Left lung (tissue), 10 donors: ENCODE data around the gene GATA2. TPM values are rescaled to one million over a fixed set of nuclear protein-coding genes. Genes with fewer than 3 reads are reported as not detected.

Source experiments
- ATAC-seq: fragments of 200-7000 bp; cut with Tn5 transposase; one replicate; pipeline ENCODE4 v1.9.1; 2020; ENCODE audit warnings: moderate library complexity
- DNase-seq, 4 donors: peaks; one replicate each; pipeline ENCODE4 v3.0.0-alpha.2; 2013 to 2020
- H3K27ac ChIP-seq, 2 donors: fragments of 200-600 bp; sonication (generic) in 1 of 2; one replicate each; pipeline versions ENCODE4 v1.5.0 to v1.8.0; 2020 to 2021
- H3K27me3 ChIP-seq, 2 donors: fragments of 200-600 bp; sonication (generic) in 1 of 2; one replicate each; pipeline versions ENCODE4 v1.5.0 to v1.8.0; 2020 to 2021
- H3K36me3 ChIP-seq, 2 donors: fragments of 200-600 bp; sonication (generic) in 1 of 2; one replicate each; pipeline versions ENCODE4 v1.5.0 to v1.8.0; 2020 to 2021
- H3K4me1 ChIP-seq, 2 donors: fragments of 200-600 bp; one replicate each; pipeline ENCODE4 v1.8.0; 2021
- H3K4me3 ChIP-seq, 2 donors: fragments of 200-600 bp; sonication (generic) in 1 of 2; one replicate each; pipeline versions ENCODE4 v1.5.0 to v1.8.0; 2020 to 2021; ENCODE audit warnings: mild to moderate bottlenecking in 1 of 2
- H3K9me3 ChIP-seq, 2 donors: fragments of 200-600 bp; sonication (generic) in 1 of 2; one replicate each; pipeline versions ENCODE4 v1.5.0 to v1.8.0; 2020 to 2021
- intact Hi-C, 2 donors: fragments of 100-400 bp; cut with DNase I; formaldehyde crosslinking; loops; one replicate each; pipeline versions ENCODE4 v1.11.2 to v1.14.2; 2022
- polyA plus RNA-seq, 6 donors: library from polyadenylated mRNA; unstranded; fragments of 120-200 nt; gene quantifications; one replicate each; pipeline ENCODE4 v1.2.1, GENCODE V29; 2013; ENCODE audit not compliant: insufficient read length in 6 of 6
- total RNA-seq, 2 donors: library from RNA; stranded (reverse); fragmentation: NEBNext Ultra II Directional; extraction: Animal tissue kit (Norgen Biotek cat#: 25700); gene quantifications; one replicate each; pipeline ENCODE4 v1.2.1, GENCODE V29; 2021
- TF ChIP-seq, protein P1 (sequence below), 2 donors: fragments of 200-600 bp; sonication (generic) in 1 of 2; IDR thresholded peaks; one replicate each; pipeline versions ENCODE4 v1.5.0 to v1.8.0; 2021; ENCODE audit warnings: antibody characterized with exemption in 2 of 2
- donor health status: DM: no; HTN: yes; CAD: no.
- donor health status: DM: no; HTN: no; CAD: no.

The GATA2 gene
- total and polyA plus RNA-seq, 8 donors, result 9.2 to 43.0 (median 15.1) TPM

DNA sequence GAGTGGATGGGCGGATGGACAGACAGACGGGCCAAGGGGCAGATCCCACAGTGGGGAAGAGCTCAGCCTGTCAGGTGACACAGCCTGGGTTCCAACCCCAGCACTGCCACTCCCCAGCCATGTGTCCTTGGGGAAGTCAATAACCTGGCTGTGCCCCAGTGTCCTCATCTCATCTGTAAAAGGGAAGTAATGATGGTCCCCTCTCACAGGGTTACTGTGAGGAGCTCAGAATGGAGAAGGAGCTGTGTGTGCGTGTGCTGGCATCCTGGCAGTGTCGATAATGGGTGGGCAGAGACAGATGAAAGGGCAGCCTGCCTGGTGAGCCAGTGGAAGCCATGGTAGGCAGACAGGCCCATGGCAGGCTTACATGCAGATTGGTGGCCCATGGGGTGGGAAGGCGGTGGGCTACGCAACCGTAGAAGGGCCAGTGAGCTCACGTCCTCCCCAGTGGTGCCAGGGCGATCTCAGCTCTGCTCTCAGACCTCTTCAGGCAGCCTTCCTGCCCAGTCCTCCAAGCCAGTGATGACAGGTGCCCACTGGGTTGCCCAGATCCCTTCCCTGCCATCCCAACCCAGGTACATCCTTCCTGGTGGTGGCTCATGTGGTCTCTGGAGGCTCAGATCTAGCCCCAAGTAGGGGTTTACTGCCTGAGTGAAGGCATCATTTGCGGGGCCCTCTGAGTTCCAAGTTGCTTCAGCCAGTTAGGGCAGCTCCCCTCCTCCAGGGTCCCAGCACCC lies 24.0 kb downstream of the GATA2 start:
- H3K9me3 ChIP-seq, result no peaks in the 10 kb centered on the region
- TF ChIP-seq, protein P1, sequence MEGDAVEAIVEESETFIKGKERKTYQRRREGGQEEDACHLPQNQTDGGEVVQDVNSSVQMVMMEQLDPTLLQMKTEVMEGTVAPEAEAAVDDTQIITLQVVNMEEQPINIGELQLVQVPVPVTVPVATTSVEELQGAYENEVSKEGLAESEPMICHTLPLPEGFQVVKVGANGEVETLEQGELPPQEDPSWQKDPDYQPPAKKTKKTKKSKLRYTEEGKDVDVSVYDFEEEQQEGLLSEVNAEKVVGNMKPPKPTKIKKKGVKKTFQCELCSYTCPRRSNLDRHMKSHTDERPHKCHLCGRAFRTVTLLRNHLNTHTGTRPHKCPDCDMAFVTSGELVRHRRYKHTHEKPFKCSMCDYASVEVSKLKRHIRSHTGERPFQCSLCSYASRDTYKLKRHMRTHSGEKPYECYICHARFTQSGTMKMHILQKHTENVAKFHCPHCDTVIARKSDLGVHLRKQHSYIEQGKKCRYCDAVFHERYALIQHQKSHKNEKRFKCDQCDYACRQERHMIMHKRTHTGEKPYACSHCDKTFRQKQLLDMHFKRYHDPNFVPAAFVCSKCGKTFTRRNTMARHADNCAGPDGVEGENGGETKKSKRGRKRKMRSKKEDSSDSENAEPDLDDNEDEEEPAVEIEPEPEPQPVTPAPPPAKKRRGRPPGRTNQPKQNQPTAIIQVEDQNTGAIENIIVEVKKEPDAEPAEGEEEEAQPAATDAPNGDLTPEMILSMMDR (IDR thresholded peaks at IDR 0.05), result no peak
- H3K36me3 ChIP-seq, result no peaks in the 10 kb centered on the region
- H3K27me3 ChIP-seq, result peaks cover 0 to 40% of the 10 kb centered on the region in 2 donors
- ATAC-seq (no peak), DNase-seq (peak in 1 of 4 donors; percentile 55)
- H3K27ac ChIP-seq, result no peak overlapping the region
- H3K4me3 ChIP-seq, result no peak overlapping the region
- intact Hi-C loops, result no loop called here
- no peaks in the 10 kb centered on the region for H3K4me1 ChIP-seq

DNA sequence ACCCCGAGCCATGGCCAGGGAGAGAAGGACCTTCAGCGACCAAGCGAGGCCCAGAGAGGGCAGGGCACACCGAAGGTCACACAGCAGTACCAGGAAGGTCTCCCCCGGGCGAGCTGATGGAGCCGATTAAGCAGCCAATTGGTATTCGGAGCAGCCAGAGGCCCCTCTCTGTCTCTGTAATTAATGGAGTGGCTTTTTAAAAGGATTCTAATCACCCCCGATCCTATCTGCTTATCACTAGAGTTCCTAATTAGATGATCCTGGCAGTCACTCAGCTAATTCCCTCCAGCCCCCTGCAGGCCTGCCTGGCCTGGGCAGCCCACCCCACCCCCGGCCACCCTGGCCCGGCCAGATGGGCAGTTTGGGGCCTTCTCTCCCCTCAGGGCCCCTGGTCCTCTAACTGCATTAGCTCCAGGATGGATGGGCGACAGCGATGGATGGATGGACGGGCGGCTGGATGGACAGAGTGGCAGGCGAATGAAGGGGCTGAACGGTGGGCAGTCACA lies 24.7 kb downstream of the GATA2 start:
- TF ChIP-seq, protein P1 (IDR thresholded peaks at IDR 0.05), result no peak
- no peaks in the 10 kb centered on the region for H3K36me3 ChIP-seq
- H3K4me1 ChIP-seq, result no peaks in the 10 kb centered on the region
- H3K9me3 ChIP-seq, result no peaks in the 10 kb centered on the region
- H3K27ac ChIP-seq, result no peak overlapping the region
- intact Hi-C loops, result no loop called here
- ATAC-seq (no peak), DNase-seq (peak in 1 of 4 donors; percentile 41)
- H3K4me3 ChIP-seq, result no peak overlapping the region
- peaks cover 0 to 34% of the 10 kb centered on the region in 2 donors for H3K27me3 ChIP-seq

DNA sequence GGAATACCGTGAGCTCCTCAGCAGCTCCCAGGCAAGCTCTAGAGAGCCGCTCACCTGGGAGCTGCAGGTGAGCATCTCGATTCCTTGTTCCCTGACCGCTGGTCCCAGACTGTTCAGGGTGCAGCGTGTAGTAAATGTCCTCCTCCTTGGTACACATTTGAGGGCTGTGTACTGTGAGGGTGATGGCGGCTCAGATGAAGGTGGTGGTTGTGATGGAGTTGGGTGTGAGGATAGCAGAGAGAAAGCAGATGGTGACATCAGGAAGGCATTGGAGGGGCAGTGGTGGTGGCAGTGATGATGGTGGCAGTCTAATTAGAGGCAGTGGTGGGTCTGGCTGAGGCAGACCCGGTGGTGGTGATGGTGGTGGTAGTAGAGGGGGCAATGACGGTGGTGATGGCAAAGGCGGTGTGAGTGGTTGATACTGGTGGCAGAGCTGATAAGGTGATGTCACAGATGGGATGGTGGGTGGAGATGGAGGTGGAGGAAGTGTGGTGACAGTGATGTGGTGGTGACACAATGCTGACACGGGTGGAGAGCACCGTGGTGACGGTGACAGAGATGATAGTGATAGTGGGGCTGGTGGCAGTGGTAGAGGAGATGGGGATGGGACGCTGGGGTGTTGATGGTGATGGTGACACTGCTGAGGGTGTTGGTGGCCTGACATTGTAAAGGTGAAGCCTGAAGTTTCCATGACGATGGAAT lies 26.0 kb downstream of the GATA2 start, which contains the start of gene DNAJB8:
Gene DNAJB8, minus strand, starts transcription at position 51 of the 702 bp plus-strand sequence. CDS start 3,645 bp downstream, outside the sequence.
- intact Hi-C loops, result no loop called here
- Histone ChIP-seq H3K9me3 (no peaks in the 10 kb centered on the region), H3K4me1 (no peaks in the 10 kb centered on the region), H3K27ac (no peak within 1 kb of the TSS), H3K27me3 (peaks cover 0 to 21% of the 10 kb centered on the region in 2 donors), H3K36me3 (no peaks in the 10 kb centered on the region), H3K4me3 (no peak within 1 kb of the TSS)
- DNase-seq (peak in 1 of 4 donors; percentile 23), ATAC-seq (no peak)
- TF ChIP-seq, protein P1 (IDR thresholded peaks at IDR 0.05), result no peak

DNA sequence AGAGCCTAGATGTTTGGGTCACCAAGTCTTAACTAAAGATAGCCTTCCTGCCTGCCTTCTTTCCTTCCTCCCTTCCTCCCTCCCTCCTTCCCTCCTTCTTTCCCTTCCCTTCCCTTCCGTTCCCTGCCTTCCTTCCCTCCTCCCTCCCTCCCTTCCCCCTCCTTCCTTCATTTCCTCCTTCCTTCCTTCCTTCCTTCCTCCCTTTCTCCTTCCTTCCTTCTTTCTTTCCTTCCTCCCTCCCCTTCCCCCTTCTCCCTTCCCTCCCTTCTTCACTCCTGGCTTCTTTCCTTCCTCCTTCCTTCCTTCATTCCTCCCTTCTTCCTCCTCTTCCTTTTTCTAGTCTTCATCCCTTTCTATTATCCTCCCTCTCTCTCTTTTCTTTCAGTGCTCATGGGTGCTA lies 28.3 kb downstream of the GATA2 start:
- peaks cover 0 to 11% of the 10 kb centered on the region in 2 donors for H3K27me3 ChIP-seq
- no peak for DNase-seq
- ATAC-seq, result no peak
- no peaks in the 10 kb centered on the region for H3K9me3 ChIP-seq
- intact Hi-C loops, result no loop called here
- TF ChIP-seq, protein P1 (IDR thresholded peaks at IDR 0.05), result no peak
- H3K36me3 ChIP-seq, result no peaks in the 10 kb centered on the region
- no peak overlapping the region for H3K27ac ChIP-seq
- H3K4me3 ChIP-seq, result no peak overlapping the region
- H3K4me1 ChIP-seq, result no peaks in the 10 kb centered on the region

DNA sequence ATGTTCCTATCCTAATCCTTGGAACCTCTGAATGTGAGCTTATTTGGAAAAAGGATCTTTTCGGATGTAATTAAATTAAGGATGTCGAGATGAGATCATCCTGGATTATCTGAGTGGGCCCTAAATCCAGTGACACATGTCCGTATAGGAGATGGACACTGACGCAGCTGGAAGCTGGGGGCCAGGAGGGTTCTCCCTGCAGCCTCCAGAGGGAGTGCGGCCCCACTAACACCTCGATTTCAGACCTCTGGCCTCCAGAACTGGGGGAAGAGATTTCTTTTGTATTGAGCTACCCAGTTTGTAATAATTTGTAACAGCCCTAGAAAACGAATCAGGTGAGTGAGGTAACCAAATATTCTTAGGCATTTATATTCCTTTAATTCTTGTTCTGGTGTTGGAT lies 28.8 kb downstream of the GATA2 start:
- peak in 1 of 4 donors; percentile 26 for DNase-seq
- TF ChIP-seq, protein P1 (IDR thresholded peaks at IDR 0.05), result no peak

More for the DNA sequence above, 28.8 kb downstream of the GATA2 start:
- Histone ChIP-seq H3K4me1 (no peaks in the 10 kb centered on the region), H3K4me3 (no peak overlapping the region), H3K36me3 (no peaks in the 10 kb centered on the region), H3K27me3 (peaks cover 0 to 11% of the 10 kb centered on the region in 2 donors), H3K27ac (no peak overlapping the region), H3K9me3 (no peaks in the 10 kb centered on the region)
- ATAC-seq, result no peak
- intact Hi-C loops, result no loop called here
